GM21825 (cell line): ENCODE measurements around the gene SNRPD3.
"Not testable (repeated sequence)": the region's sequence is repeated elsewhere in the genome, so short reads cannot be mapped to it uniquely, and the experiment has no call there.

Experiments used
- ATAC-seq: cut with Tn5 transposase; IDR thresholded peaks from one replicate; pipeline ENCODE4 v1.9.1; 2021; ENCODE audit warnings: mild to moderate bottlenecking, moderate library complexity; ENCODE audit not compliant: unreplicated experiment

SNRPD3 gene

DNA sequence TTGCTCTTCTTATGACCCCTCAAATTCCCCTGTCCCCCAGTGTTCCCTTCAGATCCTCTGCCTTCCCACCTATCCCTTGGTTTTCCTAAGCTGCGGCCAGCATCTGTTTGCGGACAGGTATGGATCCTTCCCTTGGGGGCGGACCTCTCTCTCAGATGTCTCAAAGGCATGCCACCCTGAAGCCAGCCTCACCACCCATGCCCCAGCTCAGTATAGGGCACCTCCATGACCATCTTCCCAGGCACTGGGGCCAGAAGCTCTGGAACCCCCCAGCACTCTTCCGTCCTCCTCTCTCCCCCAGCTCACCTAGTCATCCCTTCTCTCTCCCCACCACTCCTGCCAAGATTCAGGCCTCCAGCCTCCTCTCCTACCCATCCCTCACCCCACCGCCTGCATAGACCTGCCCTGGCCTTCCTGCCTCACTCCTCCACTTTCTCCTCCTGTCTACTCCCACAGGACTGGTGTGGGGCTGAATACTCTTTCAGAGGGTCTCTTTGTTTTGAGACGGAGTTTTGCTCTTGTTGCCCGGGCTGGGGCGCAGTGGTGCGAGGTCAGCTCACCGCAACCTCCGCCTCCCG is 34.9 kb downstream of the SNRPD3 start:
- ATAC-seq, result no peak

- no peak for ATAC-seq
These were observed 35.6 kb downstream of the SNRPD3 start for GRCh38 chr22:24591286-24591830.

DNA sequence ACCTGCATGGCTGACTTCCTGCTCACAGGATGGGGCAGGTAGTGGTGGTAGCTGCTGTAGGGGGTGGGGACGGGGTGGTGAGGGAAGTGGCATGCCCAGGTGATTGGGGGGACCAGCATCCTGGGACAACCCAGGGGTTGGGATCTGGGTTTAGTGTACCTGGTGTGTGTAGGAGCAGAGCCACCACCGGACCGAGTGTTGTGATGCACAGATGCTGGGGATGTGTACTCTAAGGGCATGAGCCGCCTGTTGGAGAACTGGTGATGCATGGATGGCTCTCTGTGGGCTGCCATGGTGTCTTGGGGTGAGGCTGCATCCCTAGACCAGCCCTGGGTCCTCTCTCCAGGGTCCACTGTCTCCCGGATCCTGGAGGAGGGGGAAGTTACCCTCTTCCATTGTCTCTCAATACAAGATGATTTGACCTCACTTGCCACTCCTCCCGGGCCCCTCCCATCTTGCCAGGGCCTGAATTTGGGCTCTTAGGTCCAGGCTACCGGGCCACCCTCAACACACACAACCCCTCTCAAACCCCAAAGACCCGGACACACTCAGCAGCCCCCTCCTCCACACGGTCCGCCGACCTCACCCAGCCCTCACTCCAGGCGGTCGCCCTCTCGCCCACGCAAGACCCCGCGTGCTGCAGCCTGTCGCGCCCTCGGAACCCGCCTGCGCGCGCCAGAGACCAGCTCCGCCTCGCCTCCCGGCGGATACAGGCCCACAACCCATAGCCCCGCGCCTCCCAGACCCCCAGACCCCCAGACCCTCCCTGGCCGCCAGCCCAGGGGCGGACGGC is 36.5 kb downstream of the SNRPD3 start:
- peak; percentile 7 for ATAC-seq

GRCh38 chr22:24592851-24593558 is 37.2 kb downstream of the SNRPD3 start, which contains the start of gene LRRC75B:
Gene LRRC75B, minus strand, starts transcription at chr22:24593073. Its CDS starts 34 bp downstream, at chr22:24593039.
- ATAC-seq, result peak; percentile 51

- ATAC-seq, result not testable (repeated sequence)
These were observed 37.7 kb downstream of the SNRPD3 start for GRCh38 chr22:24593559-24593835.

DNA sequence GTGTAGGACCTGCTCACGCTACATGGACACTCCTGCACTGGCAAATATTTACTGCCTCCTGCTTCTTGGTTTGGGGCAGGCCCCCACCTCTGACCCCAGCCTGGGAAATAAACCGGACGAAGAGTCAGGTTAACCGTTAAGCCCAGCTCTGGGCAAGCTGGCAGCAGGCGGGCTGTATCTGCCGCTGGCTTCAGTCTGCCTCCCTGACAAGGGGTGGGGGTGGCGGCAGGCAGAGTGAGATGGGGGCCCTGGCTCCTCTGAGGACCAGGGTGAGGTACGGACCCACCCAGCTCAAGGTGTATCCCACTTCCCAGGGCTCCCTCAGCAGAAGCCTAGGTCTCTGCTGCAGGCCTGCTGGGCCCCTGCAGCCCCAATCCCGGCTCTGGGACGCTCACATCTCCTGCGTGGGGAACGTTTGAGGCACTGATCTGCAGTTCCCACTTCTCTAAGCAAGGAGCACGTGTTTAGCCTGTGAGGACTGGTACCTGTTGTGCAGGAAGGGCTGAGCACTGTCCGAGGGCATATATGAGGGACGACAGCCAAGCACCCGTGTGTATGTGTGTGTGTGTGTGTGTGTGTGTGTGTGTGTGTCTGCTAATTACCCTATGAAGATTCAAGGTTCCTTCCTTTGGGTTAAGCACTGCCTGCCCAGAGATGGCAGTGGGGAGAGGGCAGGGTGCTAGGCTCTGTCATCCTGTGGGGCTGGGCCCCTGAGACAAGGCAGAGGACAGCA is 38.2 kb downstream of the SNRPD3 start:
- no peak for ATAC-seq

DNA sequence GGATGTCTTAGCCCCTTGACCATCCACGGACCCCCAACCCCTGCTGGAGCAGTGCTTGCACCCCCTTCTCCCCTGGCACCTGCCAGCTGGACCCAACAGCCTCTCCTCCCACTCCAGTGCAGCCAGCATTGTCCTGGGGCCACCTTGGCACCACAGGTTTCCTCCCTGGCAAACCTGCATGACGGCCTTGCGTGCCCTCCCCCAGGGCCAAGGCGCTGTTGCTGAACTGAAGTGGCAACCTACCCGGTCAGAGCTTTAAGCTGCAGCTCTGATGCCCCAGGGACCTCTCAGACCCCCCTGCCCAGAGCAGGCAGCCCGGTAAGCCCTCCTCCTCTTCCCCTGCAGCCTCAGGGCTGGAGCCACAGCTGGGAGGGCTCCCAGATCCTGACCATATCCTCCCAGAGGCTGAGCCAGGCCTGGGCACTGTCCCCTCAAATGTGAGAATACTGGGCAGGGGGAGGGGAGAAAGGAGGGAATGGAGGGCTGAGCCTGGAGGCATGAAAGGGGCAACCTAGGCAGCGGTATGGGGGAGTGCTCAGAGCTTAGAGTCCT is 38.8 kb downstream of the SNRPD3 start:
- ATAC-seq, result no peak

DNA sequence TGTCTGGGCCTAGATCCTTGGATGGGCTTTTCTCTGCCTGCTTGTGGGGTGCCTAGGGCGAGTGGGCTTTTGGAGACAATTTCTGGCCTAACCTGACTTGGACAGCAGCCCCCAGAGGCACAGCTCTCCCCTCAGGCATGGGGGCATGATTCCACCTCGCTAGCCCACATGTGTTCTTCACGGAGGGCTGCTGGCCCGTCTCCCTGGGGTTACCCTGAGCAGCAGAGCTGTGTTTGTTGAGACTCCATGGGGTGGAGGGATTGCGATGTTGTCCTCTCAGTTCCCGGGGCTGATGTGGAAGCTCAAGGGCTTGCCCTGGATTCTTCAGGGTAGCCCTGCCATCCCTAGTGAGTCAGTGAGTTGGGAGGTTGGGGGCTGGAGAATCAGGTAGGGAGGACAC is 39.4 kb downstream of the SNRPD3 start:
- no peak for ATAC-seq

DNA sequence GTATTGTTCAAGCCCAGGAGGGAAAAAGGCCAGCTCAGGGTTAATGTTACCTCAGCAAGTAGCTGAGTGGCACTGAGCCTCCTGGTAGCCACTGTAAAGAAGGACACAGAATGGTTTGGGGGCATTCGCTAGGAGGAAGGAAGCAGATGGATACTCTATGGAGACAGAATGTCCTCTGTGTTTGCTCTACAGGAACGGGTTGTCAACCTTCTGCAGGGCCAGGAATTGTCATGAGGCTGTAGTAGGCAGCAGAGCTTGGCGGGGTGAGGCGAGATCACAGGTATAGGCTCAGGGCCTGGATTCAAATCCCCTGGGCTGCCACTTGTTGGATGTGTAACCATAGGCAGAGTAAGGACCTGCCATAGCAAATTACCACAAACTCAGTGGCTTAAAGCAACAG is 40.1 kb downstream of the SNRPD3 start:
- no peak for ATAC-seq

DNA sequence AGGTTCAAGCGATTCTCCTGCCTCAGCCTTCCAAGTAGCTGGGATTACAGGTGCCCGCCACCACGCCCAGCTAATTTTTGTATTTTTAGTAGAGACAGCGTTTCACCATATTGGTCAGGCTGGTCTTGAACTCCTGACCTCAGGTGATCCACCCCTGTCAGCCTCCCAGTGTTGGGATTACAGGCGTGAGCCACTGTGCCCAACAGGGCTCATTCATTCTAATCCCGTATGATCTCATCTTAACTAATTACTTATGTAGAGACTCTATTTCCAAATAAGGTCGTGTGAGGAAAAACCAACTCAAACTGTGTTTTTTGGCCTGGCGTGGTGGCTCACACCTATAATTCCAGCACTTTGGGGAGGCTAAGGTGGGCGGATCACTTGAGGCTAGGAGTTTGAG is 41.3 kb downstream of the SNRPD3 start:
- ATAC-seq, result not testable (repeated sequence)

DNA sequence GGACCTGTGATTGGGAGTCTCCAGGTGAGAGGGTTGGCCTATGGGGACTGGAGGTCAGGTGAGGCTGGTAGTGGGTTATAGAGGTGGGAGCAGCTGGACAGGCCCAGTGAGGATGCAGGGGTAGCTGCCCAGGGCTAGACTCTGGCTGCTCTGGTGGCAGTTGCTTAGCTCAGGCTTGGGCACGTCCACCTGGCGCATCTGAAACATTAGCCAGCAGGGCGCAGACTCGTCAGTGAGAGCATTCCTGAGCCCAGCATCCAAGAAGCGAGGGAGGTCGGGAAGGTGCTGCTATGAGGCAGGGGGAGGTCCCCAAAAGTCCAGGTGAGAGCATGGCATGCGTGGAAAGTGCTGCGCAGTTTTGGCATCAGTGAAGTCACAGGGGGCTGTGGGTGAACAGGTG is 43.7 kb downstream of the SNRPD3 start:
- ATAC-seq, result no peak

DNA sequence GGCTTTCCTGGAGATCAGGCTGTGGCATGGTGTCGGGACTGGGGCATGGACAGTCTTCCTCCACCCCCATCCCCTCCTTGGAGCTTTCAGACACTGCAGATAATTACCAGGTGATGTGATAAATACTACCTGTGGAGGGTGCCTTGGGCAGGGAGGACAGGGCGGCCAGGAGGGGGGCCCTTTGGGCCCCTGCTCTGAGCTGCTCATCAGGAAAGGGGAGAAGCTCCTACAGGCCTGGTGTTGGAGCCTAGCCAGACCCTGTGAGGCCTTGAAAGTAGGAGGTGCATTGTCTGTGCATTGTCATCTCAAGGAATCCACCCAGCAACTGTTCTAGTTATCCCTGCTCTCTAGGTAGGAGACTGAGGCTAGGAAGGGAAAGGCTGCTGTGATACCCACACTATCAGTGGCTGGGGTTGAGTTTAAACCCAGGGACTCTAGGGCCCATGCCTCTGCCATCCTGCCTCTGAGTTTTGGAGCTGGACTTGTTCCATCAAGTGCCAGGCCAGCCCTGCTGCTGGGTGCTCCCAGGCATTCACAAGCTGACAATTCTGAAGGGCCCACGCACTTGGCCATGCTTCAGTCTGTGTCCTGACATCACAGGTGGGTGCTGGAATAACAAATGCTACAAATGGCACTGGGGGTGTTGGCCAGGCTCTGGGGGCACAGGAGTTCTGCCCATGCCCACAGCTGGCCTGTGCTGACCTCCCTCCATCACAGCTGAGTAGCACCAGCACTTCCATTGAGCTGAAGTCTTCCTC is 44.3 kb downstream of the SNRPD3 start:
- not testable (repeated sequence) for ATAC-seq

GRCh38 chr22:24601217-24602104 is 45.7 kb downstream of the SNRPD3 start:
- ATAC-seq, result no peak

- ATAC-seq, result not testable (repeated sequence)
These were observed 46.4 kb downstream of the SNRPD3 start for GRCh38 chr22:24602105-24602749.

DNA sequence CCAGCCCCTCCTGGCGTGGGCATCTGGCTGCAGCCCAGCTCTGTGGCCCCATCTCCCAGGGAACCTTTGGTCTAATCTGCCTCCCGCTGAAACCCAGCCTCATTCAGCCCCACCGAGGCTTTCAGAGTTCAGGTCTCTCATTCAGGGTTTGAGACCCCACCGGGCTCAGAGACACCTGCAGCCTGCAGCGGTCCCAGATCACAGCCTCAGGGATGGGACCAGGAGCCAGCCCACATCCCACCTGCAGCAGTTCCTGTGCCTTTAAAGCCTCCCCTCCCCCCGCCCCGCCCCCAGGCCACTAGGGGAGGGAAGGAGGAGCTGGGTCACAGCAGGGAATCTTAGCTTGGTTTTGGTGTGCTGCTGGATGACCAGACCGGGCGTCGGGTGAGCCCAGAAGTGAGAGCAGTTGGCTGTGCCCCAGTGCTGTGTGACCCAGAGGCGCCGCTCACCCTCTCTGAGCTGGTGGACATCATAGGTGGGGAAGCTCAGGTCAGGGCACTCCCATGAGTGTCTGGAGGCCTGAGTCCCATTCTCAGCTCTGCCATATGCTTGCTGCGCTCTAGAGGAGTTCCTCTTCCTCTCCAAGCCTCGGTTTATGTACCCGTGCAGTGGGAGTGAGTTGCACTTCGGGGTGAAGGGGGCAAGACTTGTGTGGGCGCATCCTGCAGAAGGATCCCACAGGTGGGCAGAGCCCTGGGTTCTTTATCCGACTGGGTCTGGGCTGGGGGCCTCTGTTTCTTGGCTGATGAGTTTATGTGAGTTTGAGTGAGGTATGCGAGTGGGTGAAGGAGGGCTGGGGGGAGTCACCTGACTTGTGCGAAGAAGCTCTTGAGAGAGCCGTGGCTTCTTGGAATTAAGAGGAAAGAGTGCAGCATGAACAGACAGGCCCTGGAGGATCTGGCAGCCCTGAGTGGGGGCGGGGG is 47.3 kb downstream of the SNRPD3 start, which contains the start of gene GGT1:
GGT1 (plus strand) TSS at position 347 of the 923 bp plus-strand sequence. CDS start 7,889 bp downstream, outside the sequence.
- ATAC-seq, result not testable (repeated sequence)

DNA sequence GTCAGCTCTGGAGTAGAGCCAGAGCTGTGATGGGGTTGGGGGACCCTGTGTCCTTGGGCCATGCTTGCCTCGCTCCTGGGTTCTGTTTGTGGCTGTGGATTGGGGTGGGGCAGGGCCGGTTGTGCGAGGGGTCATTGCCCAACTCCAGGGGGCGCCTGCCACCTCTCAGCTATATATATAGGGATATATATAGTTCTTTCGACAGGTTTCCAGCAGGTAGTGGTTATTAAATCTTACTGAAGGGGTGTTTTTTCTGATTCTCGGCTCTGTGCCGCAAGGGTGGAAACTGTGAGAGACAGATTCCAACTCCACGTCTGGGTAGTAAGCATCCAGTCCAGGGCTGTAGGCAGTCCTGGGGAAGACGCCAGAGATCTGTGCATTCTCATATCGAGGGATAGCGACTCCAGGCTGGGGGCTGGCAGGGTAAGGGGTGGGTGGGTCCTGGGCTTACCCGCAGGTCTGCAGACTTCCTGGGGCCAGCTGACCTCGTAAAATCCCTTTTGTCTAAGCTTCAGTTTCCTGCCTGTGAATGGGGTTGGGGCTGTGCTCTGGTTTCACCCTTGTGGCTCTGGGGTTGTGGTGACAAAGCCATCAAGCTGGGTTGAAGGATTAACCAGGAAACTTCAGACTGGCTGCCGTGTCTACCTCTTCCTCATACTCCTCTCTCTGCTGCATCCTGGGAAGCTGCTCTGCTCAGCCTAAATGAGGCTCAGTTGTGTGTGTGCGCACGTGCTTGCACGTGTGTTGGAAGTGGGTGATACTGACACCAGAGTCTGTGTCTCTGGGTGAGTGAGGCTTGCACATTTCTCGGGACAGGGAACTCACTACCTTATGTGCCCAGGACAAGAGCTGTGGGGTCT is 48.2 kb downstream of the SNRPD3 start:
- ATAC-seq, result not testable (repeated sequence)
